Cardiac muscle cell (in vitro differentiated cells and primary cell): ENCODE measurements around the gene SIN3B. TPM values are rescaled to one million over a fixed set of nuclear protein-coding genes. Genes with fewer than 3 reads are reported as not detected.

Experiments used
- DNase-seq, 2 donors: peaks; one replicate each; pipeline versions ENCODE4 v3.0.0 to v3.0.0-alpha.2; 2010 to 2017; ENCODE audit warnings: low read depth in 1 of 2, low spot score in 1 of 2
- H3K27ac ChIP-seq: fragments of 200-600 bp; sonication (generic); 2 replicates; pipeline ENCODE4 v1.5.1; 2016
- H3K27me3 ChIP-seq: fragments of 200-600 bp; sonication (generic); 2 replicates; pipeline ENCODE4 v1.6.0; 2016; ENCODE audit warnings: control low read depth
- H3K36me3 ChIP-seq: fragments of 200-600 bp; sonication (generic); 2 replicates; pipeline ENCODE4 v1.5.1; 2016; ENCODE audit warnings: control low read depth
- H3K4me1 ChIP-seq: fragments of 200-600 bp; sonication (generic); 2 replicates; pipeline ENCODE4 v1.8.1; 2017; ENCODE audit warnings: low read depth, mild to moderate bottlenecking, mixed run types
- H3K4me3 ChIP-seq: fragments of 200-600 bp; sonication (generic); 2 replicates; pipeline ENCODE4 v1.5.1; 2016; ENCODE audit warnings: mild to moderate bottlenecking
- H3K9me3 ChIP-seq: fragments of 200-600 bp; sonication (generic); 2 replicates; pipeline ENCODE4 v1.5.1; 2017; ENCODE audit warnings: low read depth, mild to moderate bottlenecking, control low read depth
- CTCF ChIP-seq: IDR thresholded peaks from 2 replicates; pipeline ENCODE4 v1.5.1; 2012; ENCODE audit warnings: low read depth, mild to moderate bottlenecking, low read length
- polyA plus RNA-seq: library from polyadenylated mRNA; unstranded; fragments of >200 nt; fragmentation: Nextera tagmentation; extraction: Ambion mirVana; gene quantifications from 2 replicates; pipeline ENCODE4 v1.2.1, GENCODE V29; 2016
- total RNA-seq: library from RNA; depleted of rRNA; stranded (reverse); fragments of >200 nt; gene quantifications from 2 replicates; pipeline ENCODE4 v1.2.3, GENCODE V29; 2016

Gene SIN3B
- total and polyA plus RNA-seq, 2 experiments from 2014 or later, result 37.1 to 75.3 TPM

GRCh38 chr19:16886305-16886880 is 57.2 kb downstream of the SIN3B start:
- peak in 1 of 2 donors; percentile 93 for DNase-seq
- H3K27ac ChIP-seq, result no peak overlapping the region
- peaks cover 31% of the 10 kb centered on the region for H3K4me1 ChIP-seq
- no peak overlapping the region for H3K4me3 ChIP-seq
- TF ChIP-seq CTCF, result no peak
- H3K36me3 ChIP-seq, result no peaks in the 10 kb centered on the region
- no peaks in the 10 kb centered on the region for H3K27me3 ChIP-seq
- H3K9me3 ChIP-seq, result no peaks in the 10 kb centered on the region

GRCh38 chr19:16887353-16888265 is 58.4 kb downstream of the SIN3B start:
- Histone ChIP-seq H3K4me3 (no peak overlapping the region), H3K27me3 (no peaks in the 10 kb centered on the region), H3K27ac (peak overlapping the region; percentile 73), H3K9me3 (no peaks in the 10 kb centered on the region), H3K4me1 (peaks cover 31% of the 10 kb centered on the region), H3K36me3 (no peaks in the 10 kb centered on the region)
- no peak for TF ChIP-seq CTCF
- DNase-seq, result peak in 1 of 2 donors; percentile 21

- Histone ChIP-seq H3K4me1 (peaks cover 31% of the 10 kb centered on the region), H3K9me3 (no peaks in the 10 kb centered on the region), H3K36me3 (no peaks in the 10 kb centered on the region), H3K27me3 (no peaks in the 10 kb centered on the region), H3K27ac (peak within 1 kb of the TSS; percentile 95), H3K4me3 (no peak within 1 kb of the TSS)
- no peak for TF ChIP-seq CTCF
- peak; percentile 55 to 70 for DNase-seq
Observed at GRCh38 chr19:16888629-16889365, 59.6 kb downstream of the SIN3B start, which contains the start of gene F2RL3. Gene F2RL3 (plus strand): TSS chr19:16888999. CDS start chr19:16889190, 191 bp downstream.

GRCh38 chr19:16889366-16889882 is 60.2 kb downstream of the SIN3B start:
- no peaks in the 10 kb centered on the region for H3K36me3 ChIP-seq
- no peak for TF ChIP-seq CTCF
- no peak overlapping the region for H3K4me3 ChIP-seq
- peak overlapping the region; percentile 95 for H3K27ac ChIP-seq
- H3K9me3 ChIP-seq, result no peaks in the 10 kb centered on the region
- peaks cover 31% of the 10 kb centered on the region for H3K4me1 ChIP-seq
- no peaks in the 10 kb centered on the region for H3K27me3 ChIP-seq
- no peak for DNase-seq

GRCh38 chr19:16889883-16890460 is 60.8 kb downstream of the SIN3B start:
- Histone ChIP-seq H3K4me3 (no peak overlapping the region), H3K36me3 (no peaks in the 10 kb centered on the region), H3K4me1 (peaks cover 31% of the 10 kb centered on the region), H3K9me3 (no peaks in the 10 kb centered on the region), H3K27me3 (no peaks in the 10 kb centered on the region), H3K27ac (peak overlapping the region; percentile 95)
- TF ChIP-seq CTCF, result no peak
- no peak for DNase-seq
